ENCODE measurements around the gene ARCN1.

Gene ARCN1

DNA sequence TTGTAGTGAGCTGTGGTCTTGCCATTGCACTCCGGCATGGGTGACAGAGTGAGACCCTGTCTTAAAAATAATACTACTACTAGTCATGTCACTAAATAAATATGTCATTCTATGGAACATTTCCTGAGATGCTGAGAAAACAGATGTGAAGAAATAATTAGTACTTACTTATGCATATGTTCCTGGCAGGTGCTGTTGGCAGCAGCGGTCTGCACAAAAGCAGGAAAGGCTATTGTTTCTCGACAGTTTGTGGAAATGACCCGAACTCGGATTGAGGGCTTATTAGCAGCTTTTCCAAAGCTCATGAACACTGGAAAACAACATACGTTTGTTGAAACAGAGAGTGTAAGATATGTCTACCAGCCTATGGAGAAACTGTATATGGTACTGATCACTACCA is 8.8 kb downstream of the ARCN1 start:
- Histone ChIP-seq H3K4me3 (replicated peaks; ENCODE audit: insufficient read depth, low read length) (no peak overlapping the region), H3K27ac (replicated peaks) (no peak overlapping the region), H3K27me3 (ENCODE audit: insufficient read depth, poor library complexity, severe bottlenecking) (no peaks in the 10 kb centered on the region)
- no peak for TF ChIP-seq SPI1 (IDR thresholded peaks at IDR 0.05; ENCODE audit: borderline replicate concordance, low read depth)
- TF ChIP-seq POLR2AphosphoS5 (IDR thresholded peaks at IDR 0.05; ENCODE audit: low read depth), result no peak
- no peak for TF ChIP-seq GABPA (IDR thresholded peaks at IDR 0.05; ENCODE audit: low read depth)
- TF ChIP-seq, protein P1, sequence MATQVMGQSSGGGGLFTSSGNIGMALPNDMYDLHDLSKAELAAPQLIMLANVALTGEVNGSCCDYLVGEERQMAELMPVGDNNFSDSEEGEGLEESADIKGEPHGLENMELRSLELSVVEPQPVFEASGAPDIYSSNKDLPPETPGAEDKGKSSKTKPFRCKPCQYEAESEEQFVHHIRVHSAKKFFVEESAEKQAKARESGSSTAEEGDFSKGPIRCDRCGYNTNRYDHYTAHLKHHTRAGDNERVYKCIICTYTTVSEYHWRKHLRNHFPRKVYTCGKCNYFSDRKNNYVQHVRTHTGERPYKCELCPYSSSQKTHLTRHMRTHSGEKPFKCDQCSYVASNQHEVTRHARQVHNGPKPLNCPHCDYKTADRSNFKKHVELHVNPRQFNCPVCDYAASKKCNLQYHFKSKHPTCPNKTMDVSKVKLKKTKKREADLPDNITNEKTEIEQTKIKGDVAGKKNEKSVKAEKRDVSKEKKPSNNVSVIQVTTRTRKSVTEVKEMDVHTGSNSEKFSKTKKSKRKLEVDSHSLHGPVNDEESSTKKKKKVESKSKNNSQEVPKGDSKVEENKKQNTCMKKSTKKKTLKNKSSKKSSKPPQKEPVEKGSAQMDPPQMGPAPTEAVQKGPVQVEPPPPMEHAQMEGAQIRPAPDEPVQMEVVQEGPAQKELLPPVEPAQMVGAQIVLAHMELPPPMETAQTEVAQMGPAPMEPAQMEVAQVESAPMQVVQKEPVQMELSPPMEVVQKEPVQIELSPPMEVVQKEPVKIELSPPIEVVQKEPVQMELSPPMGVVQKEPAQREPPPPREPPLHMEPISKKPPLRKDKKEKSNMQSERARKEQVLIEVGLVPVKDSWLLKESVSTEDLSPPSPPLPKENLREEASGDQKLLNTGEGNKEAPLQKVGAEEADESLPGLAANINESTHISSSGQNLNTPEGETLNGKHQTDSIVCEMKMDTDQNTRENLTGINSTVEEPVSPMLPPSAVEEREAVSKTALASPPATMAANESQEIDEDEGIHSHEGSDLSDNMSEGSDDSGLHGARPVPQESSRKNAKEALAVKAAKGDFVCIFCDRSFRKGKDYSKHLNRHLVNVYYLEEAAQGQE (IDR thresholded peaks at IDR 0.05; ENCODE audit: insufficient replicate concordance, low read depth), result no peak
- TF ChIP-seq CTCF (IDR thresholded peaks at IDR 0.05; ENCODE audit: insufficient read depth, low read length), result no peak
- no peak for DNase-seq (ENCODE audit: low read depth in 1 of 2, low spot score in 1 of 2)

DNA sequence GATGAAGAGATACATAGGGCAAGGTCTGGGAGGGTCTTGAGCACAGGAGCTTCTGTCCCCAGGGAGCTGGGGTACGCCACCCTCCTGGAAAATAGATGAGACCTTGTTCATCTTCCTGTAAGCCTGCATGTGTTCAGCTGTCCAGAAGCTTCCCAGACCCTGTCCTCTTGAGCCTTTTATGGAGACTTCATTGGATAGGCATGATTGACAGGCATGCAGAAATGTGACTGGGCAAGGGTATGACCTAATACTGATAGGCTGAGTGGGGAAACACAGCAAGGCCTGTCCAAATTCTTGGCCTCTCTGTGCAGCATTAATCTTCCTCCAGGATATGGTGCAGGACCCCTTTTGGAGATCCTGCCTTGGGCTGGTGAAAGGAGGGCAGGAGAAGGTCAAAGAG is 15.7 kb downstream of the ARCN1 start:
- TF ChIP-seq GABPA (IDR thresholded peaks at IDR 0.05; ENCODE audit: low read depth) (no peak), SPI1 (IDR thresholded peaks at IDR 0.05; ENCODE audit: borderline replicate concordance, low read depth) (no peak), CTCF (IDR thresholded peaks at IDR 0.05; ENCODE audit: insufficient read depth, low read length) (no peak), POLR2AphosphoS5 (IDR thresholded peaks at IDR 0.05; ENCODE audit: low read depth) (no peak)
- TF ChIP-seq, protein P1 (IDR thresholded peaks at IDR 0.05; ENCODE audit: insufficient replicate concordance, low read depth), result no peak
- Histone ChIP-seq H3K4me3 (replicated peaks; ENCODE audit: insufficient read depth, low read length) (no peak overlapping the region), H3K27me3 (ENCODE audit: insufficient read depth, poor library complexity, severe bottlenecking) (no peaks in the 10 kb centered on the region), H3K27ac (replicated peaks) (no peak overlapping the region)
- DNase-seq (ENCODE audit: low read depth in 1 of 2, low spot score in 1 of 2), result no peak

DNA sequence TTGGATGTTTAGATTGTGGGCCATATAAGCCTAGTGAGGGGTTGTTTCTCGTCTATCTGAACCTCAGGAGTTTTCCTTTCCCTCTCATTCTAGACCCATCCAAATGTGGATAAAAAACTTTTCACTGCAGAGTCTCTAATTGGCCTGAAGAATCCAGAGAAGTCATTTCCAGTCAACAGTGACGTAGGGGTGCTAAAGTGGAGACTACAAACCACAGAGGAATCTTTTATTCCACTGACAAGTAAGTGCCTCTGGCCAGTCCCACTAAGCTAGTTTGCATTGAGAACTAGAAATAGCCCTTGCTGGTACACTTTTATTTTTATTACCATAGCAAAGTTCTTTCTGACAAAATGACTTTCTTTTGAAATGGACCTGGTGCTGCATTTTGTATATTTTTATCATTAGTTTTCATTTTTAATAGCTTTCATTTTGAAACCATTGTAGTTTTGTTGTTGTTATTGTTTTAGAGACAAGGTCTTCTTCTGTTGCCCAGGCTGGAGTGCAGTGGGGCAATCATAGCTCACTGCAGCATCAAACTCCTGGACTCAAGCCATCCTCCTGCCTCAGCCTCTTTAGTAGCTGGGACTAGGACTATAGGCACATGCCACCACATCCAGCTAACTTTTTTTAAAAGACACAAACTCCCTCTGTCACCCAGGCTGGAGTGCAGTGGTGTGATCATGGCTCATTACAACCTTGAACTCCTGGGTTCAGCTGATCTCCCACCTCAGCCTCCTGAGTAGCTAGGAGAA is 20.6 kb downstream of the ARCN1 start:
- DNase-seq (ENCODE audit: low read depth in 1 of 2, low spot score in 1 of 2), result no peak
- H3K27me3 ChIP-seq (ENCODE audit: insufficient read depth, poor library complexity, severe bottlenecking), result no peaks in the 10 kb centered on the region
- TF ChIP-seq GABPA (IDR thresholded peaks at IDR 0.05; ENCODE audit: low read depth) (no peak), POLR2AphosphoS5 (IDR thresholded peaks at IDR 0.05; ENCODE audit: low read depth) (no peak), CTCF (IDR thresholded peaks at IDR 0.05; ENCODE audit: insufficient read depth, low read length) (no peak), SPI1 (IDR thresholded peaks at IDR 0.05; ENCODE audit: borderline replicate concordance, low read depth) (no peak)
- TF ChIP-seq, protein P1 (IDR thresholded peaks at IDR 0.05; ENCODE audit: insufficient replicate concordance, low read depth), result no peak
- H3K4me3 ChIP-seq (replicated peaks; ENCODE audit: insufficient read depth, low read length), result no peak overlapping the region
- no peak overlapping the region for H3K27ac ChIP-seq (replicated peaks)

All from HL-60 (cell line).